Measurements from ENCODE around the gene DOK6.

Gene DOK6

GRCh38 chr18:69444221-69444620 lies 43.5 kb downstream of the DOK6 start:
- no peak for DNase-seq

- no peak for DNase-seq
These were observed 47.2 kb downstream of the DOK6 start for GRCh38 chr18:69447886-69448285.

- no peak for DNase-seq
These were observed 54.4 kb downstream of the DOK6 start for GRCh38 chr18:69455125-69455524.

GRCh38 chr18:69469444-69469919 lies 68.8 kb downstream of the DOK6 start:
- DNase-seq: no peak

GRCh38 chr18:69480460-69480859 lies 79.8 kb downstream of the DOK6 start:
- DNase-seq: no peak

GRCh38 chr18:69483574-69483973 lies 82.9 kb downstream of the DOK6 start:
- no peak for DNase-seq

GRCh38 chr18:69484699-69485396 lies 84.2 kb downstream of the DOK6 start:
- DNase-seq: no peak

GRCh38 chr18:69487488-69488394 lies 87.1 kb downstream of the DOK6 start:
- DNase-seq: no peak

GRCh38 chr18:69490072-69490471 lies 89.4 kb downstream of the DOK6 start:
- no peak for DNase-seq

- DNase-seq: no peak
These were observed 90.1 kb downstream of the DOK6 start for GRCh38 chr18:69490813-69491212.

GRCh38 chr18:69491576-69491975 lies 90.9 kb downstream of the DOK6 start:
- no peak for DNase-seq

GRCh38 chr18:69492861-69493260 lies 92.2 kb downstream of the DOK6 start:
- no peak for DNase-seq

- DNase-seq: no peak
These were observed 94.2 kb downstream of the DOK6 start for GRCh38 chr18:69494841-69495240.

GRCh38 chr18:69495338-69495737 lies 94.7 kb downstream of the DOK6 start:
- DNase-seq: no peak

GRCh38 chr18:69495841-69496533 lies 95.3 kb downstream of the DOK6 start:
- no peak for DNase-seq

GRCh38 chr18:69518989-69519388 lies 118.3 kb downstream of the DOK6 start:
- DNase-seq: no peak

- DNase-seq: no peak
These were observed 122.9 kb downstream of the DOK6 start for GRCh38 chr18:69523582-69523981.

- no peak for DNase-seq
These were observed 127.7 kb downstream of the DOK6 start for GRCh38 chr18:69528435-69528834.

GRCh38 chr18:69529151-69529550 lies 128.5 kb downstream of the DOK6 start:
- DNase-seq: no peak

GRCh38 chr18:69531973-69532372 lies 131.3 kb downstream of the DOK6 start:
- no peak for DNase-seq

- no peak for DNase-seq
These were observed 136.5 kb downstream of the DOK6 start for GRCh38 chr18:69537183-69537582.

- no peak for DNase-seq
These were observed 138.2 kb downstream of the DOK6 start for GRCh38 chr18:69538849-69539248.

GRCh38 chr18:69539404-69539803 lies 138.7 kb downstream of the DOK6 start:
- DNase-seq: no peak

Measured in midbrain (tissue), 1 donor.